ENCODE data around the gene ENTPD6. TPM values are rescaled to one million over a fixed set of nuclear protein-coding genes. Genes with fewer than 3 reads are reported as not detected.

The ENTPD6 gene
- total RNA-seq, 4 donors from 2014 or later: 163 to 261 (median 224) TPM

DNA sequence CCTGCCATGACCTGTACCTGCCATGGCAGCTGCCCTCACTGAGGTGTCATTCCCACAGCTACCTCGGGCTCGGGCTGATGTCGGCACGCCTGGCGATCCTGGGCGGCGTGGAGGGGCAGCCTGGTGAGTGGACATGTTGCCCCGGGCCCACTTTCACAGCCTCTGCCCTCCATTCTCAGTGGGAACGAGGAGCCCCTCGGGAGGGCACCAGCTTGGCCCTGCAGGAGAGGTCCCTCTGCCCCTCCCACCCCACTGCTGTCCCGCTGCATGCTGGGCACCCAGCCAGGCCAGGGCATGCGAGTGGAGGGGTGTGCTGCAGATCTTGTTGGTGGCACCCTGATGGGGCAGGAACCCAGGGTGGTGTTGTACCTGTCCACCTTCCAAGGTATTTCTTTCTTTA lies 23.0 kb downstream of the ENTPD6 start:
- Histone ChIP-seq H3K27ac (no peak overlapping the region), H3K4me3 (no peak overlapping the region), H3K4me1 (peaks cover 6 to 23% (median 10%) of the 10 kb centered on the region in 4 donors), H3K36me3 (peaks cover 0 to 26% (median 7%) of the 10 kb centered on the region in 4 donors), H3K9me3 (no peaks in the 10 kb centered on the region), H3K27me3 (no peaks in the 10 kb centered on the region)
- DNase-seq: no peak
- intact Hi-C loops (cut with DNase I; ENCODE audit: low total_unique reads): no loop called here
- 96% methylated on average over 12 of the region's 12 CpGs; no CpG with 5 or more reads in 1 of the 2 donors for WGBS, 2 donors (ENCODE audit: low coverage in 1 of 2)
- TF ChIP-seq POLR2AphosphoS5 (IDR thresholded peaks at IDR 0.05): no peak
- TF ChIP-seq EP300 (IDR thresholded peaks at IDR 0.05; ENCODE audit: low read depth): no peak
- TF ChIP-seq, protein P1, sequence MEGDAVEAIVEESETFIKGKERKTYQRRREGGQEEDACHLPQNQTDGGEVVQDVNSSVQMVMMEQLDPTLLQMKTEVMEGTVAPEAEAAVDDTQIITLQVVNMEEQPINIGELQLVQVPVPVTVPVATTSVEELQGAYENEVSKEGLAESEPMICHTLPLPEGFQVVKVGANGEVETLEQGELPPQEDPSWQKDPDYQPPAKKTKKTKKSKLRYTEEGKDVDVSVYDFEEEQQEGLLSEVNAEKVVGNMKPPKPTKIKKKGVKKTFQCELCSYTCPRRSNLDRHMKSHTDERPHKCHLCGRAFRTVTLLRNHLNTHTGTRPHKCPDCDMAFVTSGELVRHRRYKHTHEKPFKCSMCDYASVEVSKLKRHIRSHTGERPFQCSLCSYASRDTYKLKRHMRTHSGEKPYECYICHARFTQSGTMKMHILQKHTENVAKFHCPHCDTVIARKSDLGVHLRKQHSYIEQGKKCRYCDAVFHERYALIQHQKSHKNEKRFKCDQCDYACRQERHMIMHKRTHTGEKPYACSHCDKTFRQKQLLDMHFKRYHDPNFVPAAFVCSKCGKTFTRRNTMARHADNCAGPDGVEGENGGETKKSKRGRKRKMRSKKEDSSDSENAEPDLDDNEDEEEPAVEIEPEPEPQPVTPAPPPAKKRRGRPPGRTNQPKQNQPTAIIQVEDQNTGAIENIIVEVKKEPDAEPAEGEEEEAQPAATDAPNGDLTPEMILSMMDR (IDR thresholded peaks at IDR 0.05): no peak
- no peak for TF ChIP-seq POLR2A (IDR thresholded peaks at IDR 0.05)
- in situ Hi-C loops (cut with MboI; ENCODE audit: low pct_ligation_motif_present in 1 of 4, low pct_unique_long_range_greater_than_20kb in 1 of 4, low sequenced_read_pairs in 3 of 4): no loop called here

DNA sequence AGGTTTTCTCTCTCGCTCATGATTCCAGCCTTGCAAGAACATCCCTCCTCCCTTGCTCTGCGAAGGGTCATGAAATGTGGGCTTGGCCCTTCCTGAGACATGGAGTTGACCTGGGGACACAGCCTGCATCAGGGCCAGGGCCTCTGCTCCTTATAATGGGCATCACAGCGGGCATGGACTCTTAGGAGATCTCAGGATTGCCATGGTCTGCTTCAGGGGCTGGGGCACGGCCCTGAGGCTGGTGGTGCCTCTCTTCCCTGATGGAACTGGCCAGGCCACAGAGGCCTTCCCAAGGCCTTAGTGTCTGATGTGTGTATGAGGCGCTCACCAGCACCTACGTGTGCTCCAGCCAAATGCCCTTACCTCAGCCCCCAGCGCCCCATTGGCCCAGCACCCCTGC lies 23.9 kb downstream of the ENTPD6 start:
- Histone ChIP-seq H3K27me3 (no peaks in the 10 kb centered on the region), H3K4me1 (peaks cover 6 to 23% (median 10%) of the 10 kb centered on the region in 4 donors), H3K9me3 (no peaks in the 10 kb centered on the region), H3K36me3 (peaks cover 0 to 23% (median 6%) of the 10 kb centered on the region in 4 donors), H3K27ac (no peak overlapping the region), H3K4me3 (no peak overlapping the region)
- DNase-seq: no peak
- intact Hi-C loops (cut with DNase I; ENCODE audit: low total_unique reads): no loop called here
- WGBS, 2 donors (ENCODE audit: low coverage in 1 of 2): 97% methylated on average over 7 of the region's 7 CpGs; no CpG with 5 or more reads in 1 of the 2 donors
- in situ Hi-C loops (cut with MboI; ENCODE audit: low pct_ligation_motif_present in 1 of 4, low pct_unique_long_range_greater_than_20kb in 1 of 4, low sequenced_read_pairs in 3 of 4): no loop called here
- TF ChIP-seq, protein P1 (IDR thresholded peaks at IDR 0.05): no peak
- no peak for TF ChIP-seq POLR2A (IDR thresholded peaks at IDR 0.05)
- TF ChIP-seq EP300 (IDR thresholded peaks at IDR 0.05; ENCODE audit: low read depth): no peak
- no peak for TF ChIP-seq POLR2AphosphoS5 (IDR thresholded peaks at IDR 0.05)

DNA sequence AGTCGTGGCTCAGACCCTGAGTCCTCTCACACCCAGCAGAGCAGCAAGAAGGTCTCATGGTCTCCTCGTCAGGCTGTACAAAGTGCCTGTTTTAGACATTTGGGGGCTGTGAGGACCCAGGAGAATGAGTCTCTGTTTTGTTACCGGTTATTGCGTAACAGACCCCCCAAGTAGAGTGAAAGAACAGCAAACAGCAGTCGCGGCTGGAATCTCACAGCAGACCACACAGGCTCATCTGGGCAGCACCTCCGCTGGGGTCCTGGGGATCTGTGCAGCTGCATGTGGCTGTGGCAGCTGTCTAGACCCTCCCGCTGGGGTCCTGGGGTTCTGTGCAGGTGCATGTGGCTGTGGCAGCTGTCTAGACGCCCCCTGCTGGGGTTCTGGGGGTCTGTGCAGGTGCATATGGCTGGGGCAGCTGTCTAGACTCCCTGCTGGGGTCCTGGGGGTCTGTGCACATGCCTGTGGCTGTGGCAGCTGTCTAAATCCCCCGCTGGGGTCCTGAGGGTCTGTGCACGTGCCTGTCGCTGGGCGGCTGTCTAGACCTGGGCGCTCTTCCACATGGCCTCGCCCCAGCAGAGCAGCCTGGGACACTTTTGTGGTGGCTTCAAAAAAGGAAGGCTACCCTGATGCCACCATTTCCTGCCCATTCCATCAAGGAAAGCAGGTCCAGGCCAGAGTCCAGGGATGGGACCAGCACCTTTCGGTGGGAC lies 24.7 kb downstream of the ENTPD6 start:
- no peak overlapping the region for H3K4me3 ChIP-seq
- H3K9me3 ChIP-seq: no peaks in the 10 kb centered on the region
- H3K4me1 ChIP-seq: peaks cover 6 to 23% (median 10%) of the 10 kb centered on the region in 4 donors
- no peak for TF ChIP-seq EP300 (IDR thresholded peaks at IDR 0.05; ENCODE audit: low read depth)
- TF ChIP-seq, protein P1 (IDR thresholded peaks at IDR 0.05): peak in 1 of 5 experiments; percentile 17
- TF ChIP-seq POLR2AphosphoS5 (IDR thresholded peaks at IDR 0.05): no peak
- no peak for TF ChIP-seq POLR2A (IDR thresholded peaks at IDR 0.05)
- in situ Hi-C loops (cut with MboI; ENCODE audit: low pct_ligation_motif_present in 1 of 4, low pct_unique_long_range_greater_than_20kb in 1 of 4, low sequenced_read_pairs in 3 of 4) (no loop called here), intact Hi-C loops (cut with DNase I; ENCODE audit: low total_unique reads) (no loop called here)
- peak overlapping the region; percentile 11 to 58 (median 46) for H3K27ac ChIP-seq
- H3K36me3 ChIP-seq: peaks cover 0 to 17% (median 3%) of the 10 kb centered on the region in 4 donors
- 85% methylated on average over 15 of the region's 16 CpGs; no CpG with 5 or more reads in 1 of the 2 donors for WGBS, 2 donors (ENCODE audit: low coverage in 1 of 2)
- no peak for DNase-seq
- no peaks in the 10 kb centered on the region for H3K27me3 ChIP-seq

DNA sequence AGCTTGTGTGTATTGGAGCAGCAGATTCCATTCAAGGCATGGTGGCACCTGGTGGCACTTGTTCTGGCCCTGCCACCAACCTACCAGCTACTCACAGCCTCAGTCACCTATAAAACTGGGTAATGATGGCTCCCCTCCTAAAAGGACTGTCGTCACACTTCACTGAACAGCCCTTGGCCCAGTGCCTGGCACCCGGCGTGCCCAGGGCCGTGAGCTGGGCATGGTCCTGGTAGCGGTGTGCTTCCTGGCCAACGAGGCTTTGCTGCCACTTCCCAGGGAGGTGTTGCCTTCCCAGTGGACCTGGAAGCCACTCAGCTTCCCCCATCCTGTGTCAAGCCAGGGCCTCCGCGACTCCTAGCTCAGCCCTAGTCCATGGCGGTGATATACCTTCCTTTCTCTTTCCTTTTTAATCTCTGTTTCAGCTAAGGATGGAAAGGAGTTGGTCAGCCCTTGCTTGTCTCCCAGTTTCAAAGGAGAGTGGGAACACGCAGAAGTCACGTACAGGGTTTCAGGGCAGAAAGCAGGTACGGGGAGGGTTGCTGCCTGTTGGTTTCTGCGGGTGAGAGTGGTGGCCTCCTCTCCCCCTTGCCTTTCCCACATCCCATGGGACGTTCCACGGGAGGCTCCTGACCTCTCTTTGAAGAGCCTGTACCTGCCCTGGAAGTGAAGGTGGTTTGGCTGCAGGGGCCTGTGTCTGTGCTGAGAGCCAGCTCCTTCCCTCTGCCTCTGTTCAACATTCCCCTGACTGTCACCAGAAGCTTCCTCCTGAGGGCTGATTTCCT lies 25.5 kb downstream of the ENTPD6 start:
- in situ Hi-C loops (cut with MboI; ENCODE audit: low pct_ligation_motif_present in 1 of 4, low pct_unique_long_range_greater_than_20kb in 1 of 4, low sequenced_read_pairs in 3 of 4) (no loop called here), intact Hi-C loops (cut with DNase I; ENCODE audit: low total_unique reads) (no loop called here)
- H3K4me1 ChIP-seq: peaks cover 6 to 23% (median 10%) of the 10 kb centered on the region in 4 donors
- H3K27ac ChIP-seq: peak overlapping the region; percentile 11 to 58 (median 46)
- H3K27me3 ChIP-seq: no peaks in the 10 kb centered on the region
- no peaks in the 10 kb centered on the region for H3K9me3 ChIP-seq
- H3K36me3 ChIP-seq: peaks cover 0 to 15% (median 3%) of the 10 kb centered on the region in 4 donors
- TF ChIP-seq EP300 (IDR thresholded peaks at IDR 0.05; ENCODE audit: low read depth) (no peak), POLR2AphosphoS5 (IDR thresholded peaks at IDR 0.05) (peak in 2 of 3 donors; percentile 29 to 63)
- 70 to 80% methylated on average over 2 to 15 of the region's 15 CpGs for WGBS, 2 donors (ENCODE audit: low coverage in 1 of 2)
- H3K4me3 ChIP-seq: no peak overlapping the region
- DNase-seq: peak; percentile 83

All from transverse colon (tissue), 4 donors.